ENCODE measurements around the gene CPS1. TPM values are rescaled to one million over a fixed set of nuclear protein-coding genes. Genes with fewer than 3 reads are reported as not detected.
A peak's percentile ranks its signal among the peaks of the same experiment; 100 is the strongest.

CPS1 gene
- total and polyA plus RNA-seq, 2 donors (not counting 3 experiments of a cell fraction or from before 2014, with no cell fraction given) = 0.18 to 0.53 TPM

DNA sequence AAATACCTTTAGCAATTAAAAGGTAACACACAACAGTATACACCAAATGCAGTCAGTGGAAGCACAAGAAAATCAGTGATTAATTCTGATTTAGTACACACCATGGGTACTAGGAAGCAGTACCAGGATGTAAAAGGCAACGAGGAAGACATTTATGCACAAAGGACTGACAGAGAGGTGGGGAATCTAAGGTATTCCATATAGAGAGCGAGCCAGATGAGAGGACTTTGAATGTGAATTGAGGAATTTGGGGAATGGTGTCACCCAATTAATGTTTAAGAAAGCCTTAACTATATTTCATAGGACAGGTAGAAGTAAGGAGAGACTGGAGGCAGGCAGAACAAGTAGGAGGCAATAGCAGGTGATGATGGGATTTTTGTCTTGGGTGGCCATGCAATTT lies 11.7 kb downstream of the CPS1 start:
- intact Hi-C loops (cut with micrococcal nuclease) (no loop called here), dilution Hi-C loops (cut with MboI; ENCODE audit: extremely low pct_ligation_motif_present, low sequenced_read_pairs) (no loop called here)
- H3K9me1 ChIP-seq (replicated peaks; ENCODE audit: control insufficient read depth, extremely low read depth, insufficient read depth, low read length) = no peaks in the 10 kb centered on the region
- H3K9ac ChIP-seq (replicated peaks; ENCODE audit: extremely low read depth, insufficient read depth, low read length) = no peak overlapping the region
- no peaks in the 10 kb centered on the region for H3K4me1 ChIP-seq (ENCODE audit: control insufficient read depth, extremely low read depth, insufficient read depth, low read length)
- FAIRE-seq (no peak), DNase-seq (ENCODE audit: low read depth, low spot score) (no peak)
- no peaks in the 10 kb centered on the region for H3K9me3 ChIP-seq (replicated peaks; ENCODE audit: control insufficient read depth, insufficient read depth, low read length)
- no peaks in the 10 kb centered on the region for H4K20me1 ChIP-seq (replicated peaks; ENCODE audit: control insufficient read depth, extremely low read depth, insufficient read depth, low read length)
- ChIA-PET CTCF (no interaction called here), POLR2A (no interaction called here)
- no peaks in the 10 kb centered on the region for H3K27me3 ChIP-seq (ENCODE audit: control insufficient read depth in 2 of 2, insufficient read depth in 2 of 2, low read length in 2 of 2)
- H3K79me2 ChIP-seq (ENCODE audit: control insufficient read depth, insufficient read depth, low read length) = no peaks in the 10 kb centered on the region
- TF ChIP-seq JUN (IDR thresholded peaks at IDR 0.05; ENCODE audit: borderline replicate concordance, insufficient read depth, insufficient read length, low read depth) (no peak), GATA2 (IDR thresholded peaks at IDR 0.05; ENCODE audit: insufficient read depth, insufficient read length, low read depth, low read length) (no peak), MYC (IDR thresholded peaks at IDR 0.05; ENCODE audit: low read depth, low read length) (no peak), FOS (IDR thresholded peaks at IDR 0.05; ENCODE audit: borderline replicate concordance, insufficient read depth, low read length) (no peak)
- H3K4me2 ChIP-seq (ENCODE audit: insufficient read depth, low read length) = no peak overlapping the region
- no peak overlapping the region for H3K4me3 ChIP-seq (replicated peaks in 1 of 3; ENCODE audit: insufficient read depth in 1 of 3, low read depth in 1 of 3, low read length in 3 of 3)
- no peaks in the 10 kb centered on the region for H3K36me3 ChIP-seq (ENCODE audit: control insufficient read depth in 2 of 2, extremely low read depth in 1 of 2, insufficient read depth in 2 of 2, low read length in 2 of 2)
- H3K27ac ChIP-seq (ENCODE audit: insufficient read depth, low read depth, low read length) = no peak overlapping the region
- H2AFZ ChIP-seq (ENCODE audit: low read depth, low read length) = no peak overlapping the region
- BruUV-seq (replicated peaks) = no TSS peak

- Histone ChIP-seq H3K79me2 (ENCODE audit: control insufficient read depth, insufficient read depth, low read length) (no peaks in the 10 kb centered on the region), H3K4me2 (ENCODE audit: insufficient read depth, low read length) (no peak overlapping the region), H4K20me1 (replicated peaks; ENCODE audit: control insufficient read depth, extremely low read depth, insufficient read depth, low read length) (no peaks in the 10 kb centered on the region), H3K9me1 (replicated peaks; ENCODE audit: control insufficient read depth, extremely low read depth, insufficient read depth, low read length) (no peaks in the 10 kb centered on the region), H3K27ac (ENCODE audit: insufficient read depth, low read depth, low read length) (no peak overlapping the region), H3K4me1 (ENCODE audit: control insufficient read depth, extremely low read depth, insufficient read depth, low read length) (no peaks in the 10 kb centered on the region), H3K4me3 (replicated peaks in 1 of 3; ENCODE audit: insufficient read depth in 1 of 3, low read depth in 1 of 3, low read length in 3 of 3) (no peak overlapping the region), H3K36me3 (ENCODE audit: control insufficient read depth in 2 of 2, extremely low read depth in 1 of 2, insufficient read depth in 2 of 2, low read length in 2 of 2) (no peaks in the 10 kb centered on the region), H2AFZ (ENCODE audit: low read depth, low read length) (no peak overlapping the region), H3K9me3 (replicated peaks; ENCODE audit: control insufficient read depth, insufficient read depth, low read length) (no peaks in the 10 kb centered on the region), H3K9ac (replicated peaks; ENCODE audit: extremely low read depth, insufficient read depth, low read length) (no peak overlapping the region), H3K27me3 (ENCODE audit: control insufficient read depth in 2 of 2, insufficient read depth in 2 of 2, low read length in 2 of 2) (no peaks in the 10 kb centered on the region)
- intact Hi-C loops (cut with micrococcal nuclease) (loop anchor here (1.0 to 2.0 kb wide), 3 partner anchors 458 to 1989 kb away; no protein-coding TSS in a partner anchor), dilution Hi-C loops (cut with MboI; ENCODE audit: extremely low pct_ligation_motif_present, low sequenced_read_pairs) (no loop called here)
- CTCF ChIA-PET = interaction anchor here (1.0 to 2.0 kb wide), 2 partner anchors 458 to 1990 kb away, joined by 3 to 10 read pairs; no protein-coding TSS in a partner anchor
- POLR2A ChIA-PET = no interaction called here
- FAIRE-seq (peak; percentile 67), DNase-seq (ENCODE audit: low read depth, low spot score) (peak; percentile 45)
- no TSS peak for BruUV-seq (replicated peaks)
- TF ChIP-seq, protein P1, sequence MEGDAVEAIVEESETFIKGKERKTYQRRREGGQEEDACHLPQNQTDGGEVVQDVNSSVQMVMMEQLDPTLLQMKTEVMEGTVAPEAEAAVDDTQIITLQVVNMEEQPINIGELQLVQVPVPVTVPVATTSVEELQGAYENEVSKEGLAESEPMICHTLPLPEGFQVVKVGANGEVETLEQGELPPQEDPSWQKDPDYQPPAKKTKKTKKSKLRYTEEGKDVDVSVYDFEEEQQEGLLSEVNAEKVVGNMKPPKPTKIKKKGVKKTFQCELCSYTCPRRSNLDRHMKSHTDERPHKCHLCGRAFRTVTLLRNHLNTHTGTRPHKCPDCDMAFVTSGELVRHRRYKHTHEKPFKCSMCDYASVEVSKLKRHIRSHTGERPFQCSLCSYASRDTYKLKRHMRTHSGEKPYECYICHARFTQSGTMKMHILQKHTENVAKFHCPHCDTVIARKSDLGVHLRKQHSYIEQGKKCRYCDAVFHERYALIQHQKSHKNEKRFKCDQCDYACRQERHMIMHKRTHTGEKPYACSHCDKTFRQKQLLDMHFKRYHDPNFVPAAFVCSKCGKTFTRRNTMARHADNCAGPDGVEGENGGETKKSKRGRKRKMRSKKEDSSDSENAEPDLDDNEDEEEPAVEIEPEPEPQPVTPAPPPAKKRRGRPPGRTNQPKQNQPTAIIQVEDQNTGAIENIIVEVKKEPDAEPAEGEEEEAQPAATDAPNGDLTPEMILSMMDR (IDR thresholded peaks at IDR 0.05; ENCODE audit: extremely low read depth in 1 of 2, insufficient read depth in 1 of 2, low read depth in 1 of 2, low read length in 2 of 2) = peak; percentile 44 to 63
- no peak for TF ChIP-seq JUN (IDR thresholded peaks at IDR 0.05; ENCODE audit: borderline replicate concordance, insufficient read depth, insufficient read length, low read depth)
- TF ChIP-seq GATA2 (IDR thresholded peaks at IDR 0.05; ENCODE audit: insufficient read depth, insufficient read length, low read depth, low read length) = no peak
- TF ChIP-seq MAX (IDR thresholded peaks at IDR 0.05; ENCODE audit: insufficient read depth, insufficient read length) = no peak
- no peak for TF ChIP-seq FOS (IDR thresholded peaks at IDR 0.05; ENCODE audit: borderline replicate concordance, insufficient read depth, low read length)
- no peak for TF ChIP-seq POLR2A (IDR thresholded peaks at IDR 0.05; ENCODE audit: low read depth, low read length)
Measured at GRCh38 chr2:210577263-210578071, 21.1 kb downstream of the CPS1 start.
